GM23248 (cell line): ENCODE measurements around the gene ZNF746.

Experiments
- EZH2 ChIP-seq: fragments of 200-600 bp; sonication (generic); IDR thresholded peaks from 2 replicates; pipeline ENCODE4 v1.6.1; 2018; ENCODE audit warnings: antibody characterized with exemption, mild to moderate bottlenecking; ENCODE audit not compliant: insufficient read depth, poor library complexity, severe bottlenecking
- EZH2phosphoT487 ChIP-seq: fragments of 200-600 bp; sonication (generic); IDR thresholded peaks from 2 replicates; pipeline ENCODE4 v1.6.1; 2018; ENCODE audit warnings: antibody characterized with exemption, moderate library complexity, mild to moderate bottlenecking, low read depth; ENCODE audit not compliant: insufficient read depth

GRCh38 chr7:149493366-149493765 lies 4.2 kb downstream of the ZNF746 start:
- TF ChIP-seq EZH2 (no peak), EZH2phosphoT487 (no peak)
